ENCODE data around the gene DCAF8.

- TF ChIP-seq CTCF (IDR thresholded peaks at IDR 0.05; ENCODE audit: low read length), result no peak
- no peak for TF ChIP-seq EZH2 (optimal IDR thresholded peaks at IDR 0.05; ENCODE audit: low read depth, low read length)
These were observed 16.9 kb downstream of the DCAF8 start for GRCh38 chr1:160245434-160245833.

Measured in MM.1S (cell line).